NCI-H345 treated with DMSO at 0.1 percent for 48 hours (cell line): ENCODE results near the gene ITGA11.

ENCODE experiments used
- DNase-seq: peaks from one replicate; lab custom pipeline; 2025; ENCODE audit not compliant: unreplicated experiment; lab: John Stamatoyannopoulos, UW

ITGA11 gene

GRCh38 chr15:68335251-68335650 lies 96.7 kb downstream of the ITGA11 start:
- peak; percentile 44 for DNase-seq

DNA sequence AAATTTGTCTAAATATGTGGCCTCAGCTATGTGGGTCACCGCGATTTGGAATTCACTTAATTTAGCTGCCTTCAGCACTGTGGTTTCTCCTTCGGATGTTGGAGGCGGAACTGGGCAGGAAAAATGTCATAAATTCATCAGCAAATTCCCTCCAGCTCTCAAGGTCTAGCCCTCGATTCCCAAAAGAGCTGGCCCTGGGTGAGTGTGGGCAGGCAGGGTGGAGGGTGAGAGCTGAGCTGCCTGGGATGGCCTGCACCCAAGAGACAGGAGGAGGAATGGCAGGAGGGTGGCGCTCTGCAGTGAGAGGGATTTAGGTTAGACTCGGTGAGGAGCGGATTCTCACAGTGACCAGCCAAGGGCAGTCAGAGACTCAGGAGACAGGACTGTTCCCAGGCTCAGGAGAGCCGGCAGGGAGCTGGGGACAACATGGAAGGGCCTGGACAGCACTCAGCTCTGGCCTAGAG lies 97.3 kb downstream of the ITGA11 start:
- no peak for DNase-seq

DNA sequence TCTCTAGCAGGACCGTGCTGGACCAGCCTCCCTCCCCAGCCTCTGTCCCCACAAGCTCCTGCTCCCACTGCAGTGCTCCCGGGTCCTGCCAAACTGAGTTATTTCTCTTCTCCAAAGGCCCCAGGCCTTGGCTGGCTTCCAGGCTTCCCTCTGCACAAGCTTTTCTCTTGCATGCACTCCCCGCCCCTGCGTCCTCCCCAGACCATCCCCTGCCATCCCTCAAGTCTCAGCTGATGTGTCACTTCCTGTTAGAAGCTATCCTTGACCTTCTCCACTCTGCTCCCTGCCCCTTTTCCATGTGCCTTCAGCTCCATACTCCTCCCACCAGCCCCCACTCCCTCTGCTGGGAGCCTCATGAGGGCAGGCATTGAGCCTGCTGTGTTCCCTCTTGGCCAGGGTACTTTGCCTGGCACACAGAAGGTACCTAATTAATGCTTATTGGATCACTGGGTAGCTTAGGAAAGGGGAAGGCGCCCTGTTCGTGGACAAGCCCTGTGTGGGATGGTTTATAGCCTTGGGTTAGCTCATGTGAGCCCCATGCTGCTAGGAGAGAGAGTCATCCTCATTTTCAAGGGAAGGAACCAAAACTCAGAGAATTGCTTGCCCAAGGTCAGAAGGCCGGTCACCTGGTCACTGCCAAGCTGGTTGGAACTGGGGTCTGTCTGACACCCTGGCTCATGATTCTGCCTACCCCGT lies 98.0 kb downstream of the ITGA11 start:
- DNase-seq: no peak

- no peak for DNase-seq
Measured at GRCh38 chr15:68332266-68332665, 99.7 kb downstream of the ITGA11 start.

DNA sequence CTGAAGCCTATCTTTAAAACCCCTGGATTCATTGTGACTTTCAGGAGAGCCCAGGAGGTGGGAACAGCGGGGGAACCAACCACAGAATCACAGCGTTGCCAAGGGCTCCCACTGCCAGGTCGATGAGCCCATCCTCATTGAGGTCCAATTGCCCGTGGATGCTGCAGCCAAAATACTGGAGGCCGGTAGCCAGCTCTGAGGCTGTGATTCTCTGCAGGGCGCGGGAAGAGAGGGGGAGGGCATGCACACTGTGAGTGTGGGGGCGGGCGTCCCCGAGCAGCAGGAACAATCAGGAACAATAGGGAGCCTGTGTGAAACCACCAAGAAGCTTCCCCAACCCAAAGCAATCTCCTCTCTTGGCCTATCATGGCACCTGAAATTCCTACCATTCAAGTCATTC lies 101.1 kb downstream of the ITGA11 start:
- DNase-seq: peak; percentile 68

DNA sequence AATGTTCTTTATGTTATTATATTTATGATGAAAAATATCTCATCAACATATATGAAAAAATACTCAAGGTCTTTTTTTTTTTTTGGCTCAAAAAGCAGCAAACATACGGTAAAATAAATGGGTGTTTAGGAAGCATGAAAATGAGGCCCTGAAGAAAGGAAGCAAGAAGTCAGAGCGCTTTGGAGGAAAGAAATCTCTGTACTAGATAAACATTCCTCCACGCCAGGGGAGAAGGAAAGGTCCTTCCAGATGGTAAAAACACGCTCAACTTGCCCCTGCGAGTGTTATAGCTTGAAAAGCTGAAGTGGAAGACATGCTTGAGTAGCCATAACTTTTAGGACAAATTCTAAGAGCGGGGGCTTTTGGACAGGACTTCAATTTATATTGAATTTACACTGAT lies 101.5 kb downstream of the ITGA11 start:
- DNase-seq: no peak

- DNase-seq: no peak
Measured at GRCh38 chr15:68328964-68329363, 103.0 kb downstream of the ITGA11 start.

GRCh38 chr15:68328443-68328842 lies 103.5 kb downstream of the ITGA11 start:
- no peak for DNase-seq

DNA sequence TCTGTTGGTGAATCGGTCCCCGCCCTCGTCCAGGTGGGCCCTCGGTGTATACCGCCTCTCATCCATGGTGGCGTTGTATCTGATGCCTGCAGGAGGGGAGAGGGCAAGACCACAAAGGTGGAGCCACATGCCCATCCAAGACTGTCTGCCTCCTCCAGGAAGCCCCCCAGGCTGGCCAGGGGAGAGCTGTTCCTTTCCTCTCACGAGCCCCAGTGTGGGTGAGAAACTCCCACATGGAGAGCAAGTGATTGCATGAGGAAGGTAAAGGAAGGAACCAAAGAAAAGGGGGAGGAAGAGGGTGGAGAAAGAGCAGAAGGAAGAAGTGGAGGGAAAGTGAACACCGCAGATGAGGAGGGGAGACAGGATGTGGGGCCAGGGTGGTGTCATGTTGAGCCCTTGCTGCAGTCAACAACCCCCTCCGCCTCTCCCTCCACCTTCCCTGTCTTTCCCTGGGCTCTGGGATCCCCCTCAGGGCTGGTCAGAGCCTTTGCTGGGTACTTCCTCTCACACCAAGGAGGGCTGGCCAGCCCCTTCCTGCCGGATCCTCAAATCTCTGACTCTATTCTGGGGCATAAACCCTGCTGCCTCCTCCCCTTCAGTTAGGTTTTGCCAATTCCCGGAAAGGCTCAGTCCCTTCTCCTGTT lies 105.1 kb downstream of the ITGA11 start:
- DNase-seq: no peak

DNA sequence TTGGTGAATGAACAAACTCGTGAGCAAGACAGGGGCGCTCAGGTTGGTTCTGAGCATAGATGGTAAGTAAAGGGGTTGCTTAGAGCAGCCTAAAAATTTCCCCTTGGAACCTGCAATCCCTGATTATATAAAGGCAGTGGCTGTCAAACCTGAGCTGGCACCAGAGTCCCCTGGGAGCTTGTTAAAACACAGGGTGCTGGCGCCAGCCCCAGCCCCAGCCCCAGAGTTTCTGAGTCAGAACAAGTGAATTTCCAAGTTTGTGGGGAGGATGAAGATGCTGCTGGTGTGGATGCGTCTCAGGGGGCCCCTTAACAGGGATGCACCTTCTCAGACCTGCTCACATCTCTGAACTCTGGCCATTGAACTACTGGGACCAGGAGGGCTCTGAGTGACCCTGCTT lies 106.2 kb downstream of the ITGA11 start:
- no peak for DNase-seq

- DNase-seq: no peak
Measured at GRCh38 chr15:68322796-68323195, 109.2 kb downstream of the ITGA11 start.

- DNase-seq: no peak
Measured at GRCh38 chr15:68321229-68321628, 110.7 kb downstream of the ITGA11 start.

GRCh38 chr15:68319997-68320396 lies 112.0 kb downstream of the ITGA11 start:
- DNase-seq: no peak

GRCh38 chr15:68318931-68319909 lies 112.7 kb downstream of the ITGA11 start:
- DNase-seq: no peak

- DNase-seq: no peak
Measured at GRCh38 chr15:68318008-68318835, 113.7 kb downstream of the ITGA11 start.

- no peak for DNase-seq
Measured at GRCh38 chr15:68317281-68318007, 114.5 kb downstream of the ITGA11 start.

GRCh38 chr15:68316061-68316804 lies 115.7 kb downstream of the ITGA11 start:
- no peak for DNase-seq

- DNase-seq: peak; percentile 1
Measured at GRCh38 chr15:68315495-68316031, 116.4 kb downstream of the ITGA11 start.

- no peak for DNase-seq
Measured at GRCh38 chr15:68315035-68315434, 116.9 kb downstream of the ITGA11 start.
